ENCODE results near the gene COBL. TPM values are rescaled to one million over a fixed set of nuclear protein-coding genes. Genes with fewer than 3 reads are reported as not detected.

The COBL gene
- total RNA-seq, 4 donors from 2014 or later = 1.1 to 27.7 (median 15.2) TPM

DNA sequence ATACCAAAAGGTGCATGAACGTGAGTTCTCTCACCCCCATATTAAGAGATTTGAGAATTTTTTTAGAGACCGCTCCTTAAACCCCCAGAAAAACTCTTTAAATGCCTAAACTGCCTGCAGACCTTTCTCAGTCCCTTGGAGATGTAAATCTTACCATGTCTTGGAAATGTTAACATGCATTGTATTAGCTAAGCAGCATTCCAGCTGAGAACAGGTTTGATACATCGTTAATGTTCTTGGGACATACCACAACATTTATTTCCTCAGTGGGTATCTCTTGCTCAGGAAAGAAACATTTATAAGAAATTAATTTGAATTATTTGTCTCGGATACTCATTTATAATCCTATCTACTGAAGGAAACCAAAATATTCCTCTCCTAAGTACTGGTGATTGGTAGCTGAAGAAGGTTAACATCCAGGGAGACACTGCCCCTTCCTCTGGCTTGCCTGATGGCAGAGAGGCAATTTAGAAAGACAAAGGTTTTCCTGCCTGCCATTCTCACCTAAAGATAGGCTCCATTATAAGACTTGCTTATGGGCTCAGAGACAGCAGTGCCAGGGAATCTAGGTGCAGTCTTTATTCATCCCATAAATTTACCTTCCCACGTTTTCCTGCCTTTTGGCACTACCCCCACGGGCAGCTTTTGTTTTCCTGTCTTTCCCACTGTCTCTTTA, 141.2 kb downstream of the COBL start:
- no peak for DNase-seq (ENCODE audit: low spot score)
- no peak for ATAC-seq (ENCODE audit: low FRiP score)
- TF ChIP-seq, protein P1, sequence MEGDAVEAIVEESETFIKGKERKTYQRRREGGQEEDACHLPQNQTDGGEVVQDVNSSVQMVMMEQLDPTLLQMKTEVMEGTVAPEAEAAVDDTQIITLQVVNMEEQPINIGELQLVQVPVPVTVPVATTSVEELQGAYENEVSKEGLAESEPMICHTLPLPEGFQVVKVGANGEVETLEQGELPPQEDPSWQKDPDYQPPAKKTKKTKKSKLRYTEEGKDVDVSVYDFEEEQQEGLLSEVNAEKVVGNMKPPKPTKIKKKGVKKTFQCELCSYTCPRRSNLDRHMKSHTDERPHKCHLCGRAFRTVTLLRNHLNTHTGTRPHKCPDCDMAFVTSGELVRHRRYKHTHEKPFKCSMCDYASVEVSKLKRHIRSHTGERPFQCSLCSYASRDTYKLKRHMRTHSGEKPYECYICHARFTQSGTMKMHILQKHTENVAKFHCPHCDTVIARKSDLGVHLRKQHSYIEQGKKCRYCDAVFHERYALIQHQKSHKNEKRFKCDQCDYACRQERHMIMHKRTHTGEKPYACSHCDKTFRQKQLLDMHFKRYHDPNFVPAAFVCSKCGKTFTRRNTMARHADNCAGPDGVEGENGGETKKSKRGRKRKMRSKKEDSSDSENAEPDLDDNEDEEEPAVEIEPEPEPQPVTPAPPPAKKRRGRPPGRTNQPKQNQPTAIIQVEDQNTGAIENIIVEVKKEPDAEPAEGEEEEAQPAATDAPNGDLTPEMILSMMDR (IDR thresholded peaks at IDR 0.05) = no peak

GRCh38 chr7:51165337-51165736, 151.3 kb downstream of the COBL start:
- DNase-seq (ENCODE audit: low spot score) (no peak), ATAC-seq (ENCODE audit: low FRiP score) (no peak)
- TF ChIP-seq, protein P1 (IDR thresholded peaks at IDR 0.05) = no peak

- DNase-seq (ENCODE audit: low spot score) (peak; percentile 70), ATAC-seq (ENCODE audit: low FRiP score) (peak; percentile 87)
- TF ChIP-seq, protein P1 (IDR thresholded peaks at IDR 0.05) = peak in 2 of 3 donors; percentile 64 to 75
These were observed 153.8 kb downstream of the COBL start for GRCh38 chr7:51162724-51163329.

GRCh38 chr7:51161937-51162336, 154.7 kb downstream of the COBL start:
- DNase-seq (ENCODE audit: low spot score) (no peak), ATAC-seq (ENCODE audit: low FRiP score) (no peak)
- TF ChIP-seq, protein P1 (IDR thresholded peaks at IDR 0.05) = no peak

DNA sequence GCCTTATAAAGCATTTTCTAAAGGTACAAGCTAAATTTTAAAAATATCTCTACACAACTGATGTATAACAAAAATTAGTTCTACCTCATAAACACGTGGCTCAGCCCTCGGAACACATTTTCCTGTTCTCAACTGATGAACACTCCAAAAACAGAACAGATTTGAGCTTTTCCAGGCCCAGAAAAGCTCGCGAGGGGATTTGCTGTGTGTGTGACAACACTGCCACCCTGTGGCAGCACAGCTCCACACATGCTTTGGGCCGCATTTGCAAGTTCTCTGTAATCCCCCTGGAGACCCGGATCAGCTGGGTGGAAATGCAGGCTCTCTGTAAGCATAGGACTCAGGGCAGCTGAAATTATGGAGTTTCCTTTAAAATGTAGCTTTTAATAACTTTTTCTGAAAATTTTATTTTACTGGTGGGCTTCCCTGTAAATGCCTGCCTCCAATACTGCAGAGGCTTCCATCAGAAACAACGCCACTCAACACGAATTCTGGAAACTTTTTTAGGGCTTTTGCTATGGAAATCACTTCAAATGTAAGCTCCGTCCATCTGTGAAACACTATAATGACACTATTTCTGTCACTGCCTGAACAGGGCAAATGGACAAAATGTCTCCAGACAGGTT, 155.5 kb downstream of the COBL start:
- TF ChIP-seq, protein P1 (IDR thresholded peaks at IDR 0.05) = peak in 2 of 3 donors; percentile 64 to 68
- DNase-seq (ENCODE audit: low spot score) (no peak), ATAC-seq (ENCODE audit: low FRiP score) (peak; percentile 50)

DNA sequence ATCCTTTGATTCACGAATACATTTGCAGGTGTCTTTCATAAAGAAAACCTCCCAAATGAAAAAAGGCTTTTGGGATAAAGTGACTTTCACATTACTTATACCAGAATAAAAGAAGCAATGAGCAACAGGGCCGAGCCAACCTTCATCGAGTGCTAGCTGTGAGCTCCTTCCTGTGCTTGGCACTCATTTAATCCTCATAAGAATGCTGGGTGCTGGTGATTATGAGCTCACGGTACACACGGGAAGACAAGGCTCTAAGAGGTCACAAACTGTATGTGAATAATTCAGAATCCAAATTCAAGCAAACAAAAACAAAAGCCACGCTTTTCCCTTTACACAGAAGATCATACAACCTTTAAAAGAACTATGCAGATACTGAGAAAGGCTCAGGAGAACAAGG, 156.2 kb downstream of the COBL start:
- TF ChIP-seq, protein P1 (IDR thresholded peaks at IDR 0.05) = no peak
- no peak for DNase-seq (ENCODE audit: low spot score)
- ATAC-seq (ENCODE audit: low FRiP score) = no peak

Data from omental fat pad (tissue), 4 donors.